SU-DHL-6 (cell line): ENCODE results near the gene NHLRC2.

Source experiments
- H2AFZ ChIP-seq: fragments of 200-600 bp; sonication (generic); 2 replicates; pipeline ENCODE4 v1.6.1; 2014; ENCODE audit warnings: low read depth, mild to moderate bottlenecking, moderate library complexity, mixed read lengths, antibody characterized with exemption, low read length; ENCODE audit not compliant: severe bottlenecking
- H3F3A ChIP-seq: fragments of 200-600 bp; shearing (Covaris generic); 2 replicates; pipeline ENCODE4 v1.6.0; 2016; ENCODE audit warnings: antibody characterized with exemption, mild to moderate bottlenecking; ENCODE audit not compliant: insufficient read depth
- H3K27ac ChIP-seq: fragments of 200-600 bp; sonication (generic); 2 replicates; pipeline ENCODE4 v1.5.1; 2016; ENCODE audit warnings: low read depth, mild to moderate bottlenecking, low read length, moderate library complexity, mixed read lengths
- H3K27me3 ChIP-seq: fragments of 200-600 bp; sonication (generic), shearing (Covaris generic); 2 replicates; pipeline ENCODE4 v1.6.0; 2014; ENCODE audit warnings: mild to moderate bottlenecking, low read length
- H3K36me3 ChIP-seq: fragments of 200-600 bp; sonication (generic); 2 replicates; pipeline ENCODE4 v1.6.1; 2014; ENCODE audit warnings: mild to moderate bottlenecking, low read length, mixed read lengths
- H3K4me2 ChIP-seq: fragments of 300-600, 200-600 bp; shearing (Covaris generic), sonication (generic); 2 replicates; pipeline ENCODE4 v1.6.0; 2014; ENCODE audit warnings: low read length, low read depth, mild to moderate bottlenecking; ENCODE audit not compliant: poor library complexity, severe bottlenecking
- H3K4me3 ChIP-seq: fragments of 200-600 bp; sonication (generic); 2 replicates; pipeline ENCODE4 v1.5.1; 2014; ENCODE audit warnings: antibody characterized with exemption, low read length, mild to moderate bottlenecking, mixed read lengths; ENCODE audit not compliant: insufficient read depth, poor library complexity, severe bottlenecking
- H3K79me2 ChIP-seq: fragments of 200-600 bp; sonication (generic); 2 replicates; pipeline ENCODE4 v1.6.1; 2014; ENCODE audit warnings: mild to moderate bottlenecking, low read length, moderate library complexity; ENCODE audit not compliant: insufficient read depth
- H3K9ac ChIP-seq: fragments of 200-600 bp; sonication (generic); 2 replicates; pipeline ENCODE4 v1.7.0; 2014; ENCODE audit warnings: mild to moderate bottlenecking, low read length
- H3K9me2 ChIP-seq: fragments of 200-600 bp; sonication (generic); replicated peaks from 2 replicates; pipeline ENCODE4 v1.6.1; 2014; ENCODE audit warnings: low read length; ENCODE audit not compliant: insufficient read depth
- H3K9me3 ChIP-seq: fragments of 200-600 bp; sonication (generic); 2 replicates; pipeline ENCODE4 v1.6.1; 2014; ENCODE audit warnings: low read length, mixed read lengths; ENCODE audit not compliant: insufficient read depth
- H4K20me1 ChIP-seq: fragments of 200-600 bp; sonication (generic); 2 replicates; pipeline ENCODE4 v1.6.1; 2014; ENCODE audit warnings: low read depth, mild to moderate bottlenecking, antibody characterized with exemption, low read length, moderate library complexity, mixed read lengths
- CTCF ChIP-seq: fragments of 200-600 bp; sonication (generic); IDR thresholded peaks from one replicate; pipeline ENCODE4 v1.5.1; 2017; ENCODE audit warnings: antibody characterized with exemption, mild to moderate bottlenecking, low read length, moderate library complexity; ENCODE audit not compliant: insufficient read depth, poor library complexity, severe bottlenecking
- EZH2phosphoT487 ChIP-seq: fragments of 200-600 bp; sonication (generic), shearing (Covaris generic); conservative IDR thresholded peaks from 2 replicates; pipeline ENCODE4 v1.6.1; 2018; ENCODE audit warnings: mild to moderate bottlenecking, antibody characterized with exemption, low read length, moderate library complexity, mixed read lengths

Gene NHLRC2

DNA sequence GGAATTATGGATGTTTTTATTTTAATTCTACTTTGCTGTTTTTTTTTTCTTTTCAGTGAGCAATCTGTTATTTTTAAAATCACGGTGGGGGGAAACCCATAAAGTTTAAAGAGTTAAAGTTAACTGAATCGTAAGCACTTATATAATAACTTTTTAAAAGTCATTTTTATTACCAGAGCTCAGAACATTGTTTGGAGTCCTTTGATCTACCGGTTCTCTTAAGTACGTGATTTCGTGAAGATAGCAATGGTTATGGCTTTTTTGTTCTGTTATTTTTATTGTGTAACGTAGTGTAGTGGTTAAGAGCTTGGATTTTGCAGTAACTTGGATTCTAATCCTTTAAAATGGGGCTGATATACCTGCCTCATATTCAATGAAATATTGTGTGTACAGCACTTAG, 57.4 kb downstream of the NHLRC2 start:
- H3K36me3 ChIP-seq = peaks cover 28% of the 10 kb centered on the region; the same call in 1 of the 2 replicates

DNA sequence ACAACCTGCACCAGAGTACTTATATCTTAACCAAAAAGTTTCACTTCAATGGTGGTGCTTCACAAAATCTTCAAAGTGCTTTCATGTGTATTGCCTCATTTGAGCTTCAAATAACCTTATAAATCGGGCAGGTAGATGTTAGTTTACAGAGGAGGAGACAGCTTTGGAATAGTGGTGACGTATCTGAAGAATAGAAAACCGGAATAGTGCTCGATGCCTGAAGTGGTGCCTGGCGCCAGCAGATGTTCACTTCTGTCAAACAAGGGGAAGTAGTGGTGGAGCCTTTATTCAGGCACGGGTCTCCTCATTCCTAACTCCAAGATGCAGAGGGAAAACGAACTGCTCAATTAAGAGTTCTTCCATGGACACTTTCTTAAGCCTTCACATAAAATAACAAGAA, 58.1 kb downstream of the NHLRC2 start:
- H2AFZ ChIP-seq = no peak overlapping the region
- no peaks in the 10 kb centered on the region; the same call in 1 of the 2 replicates for H3F3A ChIP-seq
- H3K27me3 ChIP-seq = no peaks in the 10 kb centered on the region
- H3K27ac ChIP-seq = no peak overlapping the region
- H3K36me3 ChIP-seq = peaks cover 28% of the 10 kb centered on the region; the same call in 1 of the 2 replicates
- H3K79me2 ChIP-seq = no peaks in the 10 kb centered on the region
- no peak for TF ChIP-seq CTCF
- no peak for TF ChIP-seq EZH2phosphoT487
- no peak overlapping the region for H3K4me2 ChIP-seq
- H3K9me3 ChIP-seq = no peaks in the 10 kb centered on the region
- no peak overlapping the region for H3K9ac ChIP-seq
- H3K4me3 ChIP-seq = no peak overlapping the region
- no peaks in the 10 kb centered on the region for H3K9me2 ChIP-seq
- 0 out of 2 replicates have a peak, but pooled peaks cover 3% of the 10 kb centered on the region for H4K20me1 ChIP-seq

More for the DNA sequence above, 57.4 kb downstream of the NHLRC2 start:
- no peak overlapping the region for H2AFZ ChIP-seq
- no peaks in the 10 kb centered on the region for H3K9me2 ChIP-seq
- H3K27me3 ChIP-seq = no peaks in the 10 kb centered on the region
- H3K9me3 ChIP-seq = no peaks in the 10 kb centered on the region
- H3K4me2 ChIP-seq = no peak overlapping the region
- H3K27ac ChIP-seq = no peak overlapping the region
- no peaks in the 10 kb centered on the region; the same call in 1 of the 2 replicates for H3F3A ChIP-seq
- H3K9ac ChIP-seq = no peak overlapping the region
- TF ChIP-seq CTCF (no peak), EZH2phosphoT487 (no peak)
- 0 out of 2 replicates have a peak, but pooled peaks cover 3% of the 10 kb centered on the region for H4K20me1 ChIP-seq
- no peaks in the 10 kb centered on the region for H3K79me2 ChIP-seq
- H3K4me3 ChIP-seq = no peak overlapping the region

DNA sequence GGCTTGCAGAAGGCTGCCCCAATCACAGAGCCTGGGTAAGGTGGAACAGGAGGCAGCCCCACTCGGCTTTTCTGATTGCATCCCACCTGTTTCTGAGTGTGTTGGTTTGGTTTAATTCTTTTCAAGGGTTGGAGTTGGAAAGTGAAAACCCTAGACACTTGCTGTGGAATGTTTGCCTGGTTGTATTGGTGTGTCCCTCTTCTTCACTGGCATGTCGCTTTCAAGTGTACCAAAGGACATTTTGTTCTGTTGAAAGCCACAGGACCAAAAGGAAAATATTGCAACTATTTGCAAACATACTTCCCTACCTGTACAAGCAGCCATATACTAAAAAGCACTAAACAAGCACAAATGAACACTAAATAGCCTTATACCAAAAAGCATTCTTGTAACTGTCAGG, 60.5 kb downstream of the NHLRC2 start:
- Histone ChIP-seq H3K27me3 (no peaks in the 10 kb centered on the region), H3K4me3 (no peak overlapping the region), H2AFZ (no peak overlapping the region), H3K36me3 (peaks cover 7% of the 10 kb centered on the region; the same call in 1 of the 2 replicates), H4K20me1 (no peaks in the 10 kb centered on the region), H3K27ac (no peak overlapping the region), H3F3A (no peaks in the 10 kb centered on the region; the same call in 1 of the 2 replicates), H3K9ac (no peak overlapping the region), H3K79me2 (no peaks in the 10 kb centered on the region), H3K9me2 (no peaks in the 10 kb centered on the region), H3K4me2 (no peak overlapping the region), H3K9me3 (no peaks in the 10 kb centered on the region)
- TF ChIP-seq CTCF (no peak), EZH2phosphoT487 (no peak)

GRCh38 chr10:113915540-113915939, 61.1 kb downstream of the NHLRC2 start:
- H3K4me2 ChIP-seq = no peak overlapping the region
- no peak overlapping the region for H2AFZ ChIP-seq
- no peak overlapping the region for H3K9ac ChIP-seq
- no peaks in the 10 kb centered on the region for H4K20me1 ChIP-seq
- no peaks in the 10 kb centered on the region for H3K79me2 ChIP-seq
- H3K27ac ChIP-seq = no peak overlapping the region
- no peaks in the 10 kb centered on the region for H3K9me3 ChIP-seq
- H3K36me3 ChIP-seq = peaks cover 7% of the 10 kb centered on the region; the same call in 1 of the 2 replicates
- H3F3A ChIP-seq = no peaks in the 10 kb centered on the region; the same call in 1 of the 2 replicates
- no peak overlapping the region for H3K4me3 ChIP-seq
- H3K27me3 ChIP-seq = no peaks in the 10 kb centered on the region
- no peaks in the 10 kb centered on the region for H3K9me2 ChIP-seq
- no peak for TF ChIP-seq EZH2phosphoT487
- TF ChIP-seq CTCF = no peak
